ENCODE results near the gene SRRM1. TPM values are rescaled to one million over a fixed set of nuclear protein-coding genes. Genes with fewer than 3 reads are reported as not detected.

The SRRM1 gene
- total and polyA plus RNA-seq, 2 of the 8 experiments (the other 6 are each of a cell fraction or from before 2014, with no cell fraction given): 77.1 to 255 TPM

GRCh38 chr1:24692351-24692980 is 49.4 kb downstream of the SRRM1 start:
- peaks cover 4 to 8% of the 10 kb centered on the region in 2 experiments; a peak in 3 of 4 replicates for H3K9me3 ChIP-seq (ENCODE audit: insufficient read depth in 2 of 2, low read depth in 1 of 2, low read length in 1 of 2)
- no peak overlapping the region for H2BK120ac ChIP-seq (replicated peaks; ENCODE audit: low read depth, low read length)
- no peaks in the 10 kb centered on the region for H3K23me2 ChIP-seq (ENCODE audit: low read depth, low read length)
- H2BK12ac ChIP-seq (ENCODE audit: low read depth, low read length): no peak overlapping the region
- no peak overlapping the region for H3K4me3 ChIP-seq (ENCODE audit: extremely low read depth in 1 of 4, insufficient read depth in 2 of 4, low read depth in 3 of 4, low read length in 4 of 4)
- no peaks in the 10 kb centered on the region for H3K27me3 ChIP-seq (replicated peaks in 1 of 4; ENCODE audit: control insufficient read depth in 3 of 4, extremely low read depth in 1 of 4, insufficient read depth in 3 of 4, low read length in 3 of 4)
- no peak overlapping the region for H2BK5ac ChIP-seq (ENCODE audit: low read depth, low read length)
- no peak overlapping the region for H3K4me2 ChIP-seq (ENCODE audit: insufficient read depth in 1 of 2, low read depth in 2 of 2, low read length in 2 of 2)
- H4K8ac ChIP-seq (ENCODE audit: extremely low read depth, insufficient read depth, low read length): no peak overlapping the region
- H3K56ac ChIP-seq (replicated peaks; ENCODE audit: insufficient read length, low read depth, low read length): no peak overlapping the region
- DNase-seq (ENCODE audit: low read depth in 1 of 2, low spot score in 2 of 2) (no peak), FAIRE-seq (no peak)
- TF ChIP-seq BCL11A (IDR thresholded peaks at IDR 0.05; ENCODE audit: low read depth in 2 of 2, low read length in 2 of 2) (no peak), JUND (IDR thresholded peaks at IDR 0.05; ENCODE audit: low read length) (no peak), KDM1A (IDR thresholded peaks at IDR 0.05; ENCODE audit: borderline replicate concordance, low read length) (no peak), CEBPB (IDR thresholded peaks at IDR 0.05; ENCODE audit: low read depth, low read length) (no peak), KDM4A (IDR thresholded peaks at IDR 0.05; ENCODE audit: low read depth, low read length, severe bottlenecking) (no peak), EGR1 (IDR thresholded peaks at IDR 0.05; ENCODE audit: borderline replicate concordance, low read depth, low read length) (no peak), CHD1 (IDR thresholded peaks at IDR 0.05; ENCODE audit: low read depth, low read length) (no peak), CHD2 (IDR thresholded peaks at IDR 0.05; ENCODE audit: low read length) (no peak), GTF2F1 (IDR thresholded peaks at IDR 0.05; ENCODE audit: borderline replicate concordance, low read depth, low read length) (no peak), SRF (IDR thresholded peaks at IDR 0.05; ENCODE audit: low read depth, low read length) (no peak), SP4 (IDR thresholded peaks at IDR 0.05; ENCODE audit: low read length) (no peak), TAF1 (IDR thresholded peaks at IDR 0.05; ENCODE audit: low read depth, low read length) (no peak)
- H3K36me3 ChIP-seq (ENCODE audit: control insufficient read depth in 2 of 4, insufficient read depth in 4 of 4, low read length in 3 of 4): no peaks in the 10 kb centered on the region
- no peak overlapping the region for H3K4ac ChIP-seq (replicated peaks; ENCODE audit: insufficient read length, low read depth, low read length)
- H4K91ac ChIP-seq (replicated peaks; ENCODE audit: insufficient read length, low read length): no peak overlapping the region
- H4K20me1 ChIP-seq (replicated peaks in 1 of 2; ENCODE audit: control insufficient read depth in 1 of 2, insufficient read depth in 2 of 2, low read length in 2 of 2): no peaks in the 10 kb centered on the region
- H3K79me2 ChIP-seq (ENCODE audit: control insufficient read depth in 1 of 2, insufficient read depth in 2 of 2, low read length in 2 of 2): no peaks in the 10 kb centered on the region
- no peak overlapping the region for H3K27ac ChIP-seq (ENCODE audit: low read depth, low read length)
- H3K18ac ChIP-seq (ENCODE audit: extremely low read depth, low read length): no peak overlapping the region
- no peak overlapping the region for H2AK5ac ChIP-seq (ENCODE audit: low read depth, low read length)
- no peak overlapping the region for H2BK20ac ChIP-seq (ENCODE audit: low read length)
- no peak overlapping the region for H2BK15ac ChIP-seq (ENCODE audit: low read length)
- ChIA-PET CTCF (ENCODE audit: partially characterized antibody) (interaction anchor here (0.7 to 14.7 kb wide), 5 partner anchors 9 to 135 kb away, joined by 3 to 247 read pairs (median 3); no protein-coding TSS in a partner anchor), POLR2A (ENCODE audit: partially characterized antibody) (no interaction called here)
- H3K14ac ChIP-seq (ENCODE audit: insufficient read length): no peak overlapping the region
- no peak overlapping the region for H2AFZ ChIP-seq (ENCODE audit: low read length)
- H3K4me1 ChIP-seq (replicated peaks in 1 of 4; ENCODE audit: control insufficient read depth in 3 of 4, insufficient read depth in 4 of 4, low read length in 3 of 4): peaks cover 0 to 2% (median 1%) of the 10 kb centered on the region in 4 experiments; a peak in 2 of 7 replicates
- 97% methylated on average over 10 of the region's 10 CpGs; no CpG with 5 or more reads in 1 of the 2 experiments for WGBS, 2 experiments (ENCODE audit: extremely low coverage in 1 of 2, insufficient coverage in 1 of 2, insufficient read length in 1 of 2, insufficient replicate concordance in 2 of 2, low coverage in 1 of 2, low lambda C conversion rate in 2 of 2, missing lambda C conversion rate in 1 of 2)
- H3K9ac ChIP-seq (replicated peaks in 1 of 4; ENCODE audit: extremely low read depth in 1 of 4, low read depth in 3 of 4, low read length in 3 of 4): no peak overlapping the region
- no peak overlapping the region for H3K23ac ChIP-seq (ENCODE audit: insufficient read length)
- H3K79me1 ChIP-seq (ENCODE audit: low read depth, low read length): no peaks in the 10 kb centered on the region
- H4K5ac ChIP-seq (ENCODE audit: insufficient read length, low read depth, low read length): no peak overlapping the region

Data from H1 (cell line).